GM23248 (cell line): ENCODE results near the gene MYH15. TPM values are rescaled to one million over a fixed set of nuclear protein-coding genes. Genes with fewer than 3 reads are reported as not detected.
A peak's percentile ranks its signal among the peaks of the same experiment; 100 is the strongest.

Experiments
- DNase-seq: peaks from one replicate; pipeline ENCODE4 v3.0.0-alpha.2; 2015
- H2AFZ ChIP-seq: fragments of 200-600 bp; sonication (generic); 2 replicates; pipeline ENCODE4 v1.6.1; 2016; ENCODE audit warnings: antibody characterized with exemption
- H3F3A ChIP-seq: fragments of 200-600 bp; sonication (generic); 2 replicates; pipeline ENCODE4 v1.6.1; 2016; ENCODE audit warnings: mild to moderate bottlenecking, antibody characterized with exemption, mixed run types; ENCODE audit not compliant: insufficient read depth
- H3K27ac ChIP-seq: fragments of 200-600 bp; sonication (generic); 2 replicates; pipeline ENCODE4 v1.5.1; 2016; ENCODE audit warnings: mild to moderate bottlenecking
- H3K27me3 ChIP-seq: fragments of 200-600 bp; sonication (generic); replicated peaks from 2 replicates; pipeline ENCODE4 v1.6.1; 2016; ENCODE audit warnings: mild to moderate bottlenecking; ENCODE audit not compliant: insufficient read depth
- H3K36me3 ChIP-seq: fragments of 200-600 bp; sonication (generic); 2 replicates; pipeline ENCODE4 v1.6.1; 2016; ENCODE audit warnings: low read depth, mild to moderate bottlenecking
- H3K4me1 ChIP-seq: fragments of 200-600 bp; sonication (generic); 2 replicates; pipeline ENCODE4 v1.6.1; 2016; ENCODE audit warnings: mild to moderate bottlenecking; ENCODE audit not compliant: insufficient read depth
- H3K4me2 ChIP-seq: fragments of 200-600 bp; sonication (generic); one replicate; pipeline ENCODE4 v1.6.1; 2016; ENCODE audit warnings: mild to moderate bottlenecking; ENCODE audit not compliant: unreplicated experiment
- H3K4me3 ChIP-seq: fragments of 200-600 bp; sonication (generic); 2 replicates; pipeline ENCODE4 v1.5.1; 2016; ENCODE audit warnings: mild to moderate bottlenecking
- H3K79me2 ChIP-seq: fragments of 200-600 bp; sonication (generic); 2 replicates; pipeline ENCODE4 v1.6.1; 2016; ENCODE audit warnings: mild to moderate bottlenecking; ENCODE audit not compliant: insufficient read depth
- H3K9ac ChIP-seq: fragments of 200-600 bp; sonication (generic); 2 replicates; pipeline ENCODE4 v1.6.1; 2016; ENCODE audit warnings: mild to moderate bottlenecking
- H3K9me2 ChIP-seq: fragments of 200-600 bp; sonication (generic); 2 replicates; pipeline ENCODE4 v1.6.1; 2016; ENCODE audit warnings: mixed run types, mild to moderate bottlenecking, moderate library complexity; ENCODE audit not compliant: insufficient read depth
- H3K9me3 ChIP-seq: fragments of 200-600 bp; sonication (generic); one replicate; pipeline ENCODE4 v1.6.1; 2017; ENCODE audit warnings: low read depth
- H4K20me1 ChIP-seq: fragments of 200-600 bp; sonication (generic); 2 replicates; pipeline ENCODE4 v1.6.0; 2016; ENCODE audit not compliant: insufficient read depth
- EZH2 ChIP-seq: fragments of 200-600 bp; sonication (generic); IDR thresholded peaks from 2 replicates; pipeline ENCODE4 v1.6.1; 2018; ENCODE audit warnings: antibody characterized with exemption, mild to moderate bottlenecking; ENCODE audit not compliant: insufficient read depth, poor library complexity, severe bottlenecking
- EZH2phosphoT487 ChIP-seq: fragments of 200-600 bp; sonication (generic); IDR thresholded peaks from 2 replicates; pipeline ENCODE4 v1.6.1; 2018; ENCODE audit warnings: antibody characterized with exemption, moderate library complexity, mild to moderate bottlenecking, low read depth; ENCODE audit not compliant: insufficient read depth
- WGBS, 2 experiments: methylation state at CpG; one replicate each; pipeline ENCODE4 v1.1.6; 2015 to 2017; ENCODE audit warnings: low lambda C conversion rate in 2 of 2, low coverage in 1 of 2; ENCODE audit errors: missing lambda C conversion rate in 2 of 2; 5-methylcytosine and 5-hydroxymethylcytosine counted together
- in situ Hi-C: fragments of 300-500 bp; cut with MboI; formaldehyde crosslinking; loops from 2 replicates; pipeline ENCODE4 v1.15.0; 2020
- polyA plus RNA-seq: library from polyadenylated mRNA; unstranded; fragments of >200 nt; fragmentation: Nextera tagmentation; extraction: Ambion mirVana; gene quantifications from 2 replicates; pipeline ENCODE4 v1.2.1, GENCODE V29; 2016
- total RNA-seq: library from RNA; depleted of rRNA; stranded (reverse); fragments of >200 nt; shearing (Covaris generic); gene quantifications from 2 replicates; pipeline ENCODE4 v1.2.3, GENCODE V29; 2014

The MYH15 gene
- total and polyA plus RNA-seq, 2 experiments from 2014 or later, result 0.08 to 0.11 TPM

GRCh38 chr3:108409800-108410178, 100.6 kb downstream of the MYH15 start:
- H3K36me3 ChIP-seq, result no peaks in the 10 kb centered on the region
- H3F3A ChIP-seq, result no peaks in the 10 kb centered on the region
- no peaks in the 10 kb centered on the region for H4K20me1 ChIP-seq
- no peaks in the 10 kb centered on the region for H3K79me2 ChIP-seq
- no peak overlapping the region for H3K4me2 ChIP-seq
- in situ Hi-C loops, result no loop called here
- H3K4me3 ChIP-seq, result no peak overlapping the region
- no peaks in the 10 kb centered on the region for H3K9me3 ChIP-seq
- WGBS, 2 experiments, result 97 to 98% methylated on average over 4 of the region's 4 CpGs
- H3K27me3 ChIP-seq, result no peaks in the 10 kb centered on the region
- no peak overlapping the region for H2AFZ ChIP-seq
- H3K4me1 ChIP-seq, result peaks cover 9% of the 10 kb centered on the region; the same call in 1 of the 2 replicates
- no peaks in the 10 kb centered on the region for H3K9me2 ChIP-seq
- TF ChIP-seq EZH2phosphoT487 (no peak), EZH2 (no peak)
- DNase-seq, result no peak
- H3K9ac ChIP-seq, result no peak overlapping the region
- no peak overlapping the region for H3K27ac ChIP-seq

DNA sequence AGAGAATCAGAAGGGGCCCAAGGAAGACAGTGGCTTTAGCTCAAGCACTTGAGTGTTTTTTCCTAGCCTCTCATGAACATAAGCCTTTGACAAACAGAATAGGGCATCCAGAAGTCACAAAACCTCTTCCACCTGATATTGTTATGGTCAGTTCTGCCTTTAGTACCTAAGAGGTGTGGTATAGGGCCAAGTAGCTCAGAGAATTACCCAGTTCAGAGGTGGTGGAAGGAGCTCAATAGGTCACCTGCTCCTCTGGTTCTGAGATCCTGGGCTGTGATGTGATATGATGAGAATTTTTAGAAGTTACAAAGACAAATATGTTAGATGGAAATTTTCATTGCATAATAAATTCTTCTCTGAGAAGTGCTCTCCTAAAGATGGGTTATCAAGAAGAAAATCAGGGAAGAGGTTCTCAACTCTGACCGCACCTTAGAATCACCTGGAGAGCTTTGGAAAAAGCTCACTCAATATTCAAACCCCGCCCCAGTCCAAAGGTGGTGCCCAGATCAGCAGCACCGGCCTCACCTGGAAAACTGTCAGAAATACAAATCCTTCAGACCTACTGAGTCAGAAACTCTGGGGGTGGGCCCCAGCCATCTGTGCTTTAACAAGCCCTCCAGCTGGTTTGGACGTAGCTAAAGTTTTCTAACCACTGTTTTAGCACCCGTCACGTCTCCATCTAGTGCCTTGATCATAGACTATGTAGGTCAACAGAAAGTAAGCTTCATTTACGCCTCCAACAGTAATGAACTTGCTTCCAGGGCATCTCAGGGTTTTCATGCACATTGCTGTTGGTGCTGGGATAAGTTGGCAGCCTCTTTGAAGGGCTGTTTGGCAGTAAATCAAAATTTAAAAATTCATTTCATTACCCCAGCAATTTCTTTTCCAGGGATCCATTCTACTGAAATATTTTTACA, 101.3 kb downstream of the MYH15 start:
- Histone ChIP-seq H3K27me3 (no peaks in the 10 kb centered on the region), H3K9me2 (no peaks in the 10 kb centered on the region), H3K27ac (no peak overlapping the region), H4K20me1 (no peaks in the 10 kb centered on the region), H3K36me3 (no peaks in the 10 kb centered on the region), H3K4me3 (no peak overlapping the region), H3K9me3 (no peaks in the 10 kb centered on the region), H3K79me2 (no peaks in the 10 kb centered on the region), H2AFZ (no peak overlapping the region), H3K4me2 (no peak overlapping the region), H3K4me1 (peaks cover 12% of the 10 kb centered on the region; the same call in 1 of the 2 replicates), H3F3A (no peaks in the 10 kb centered on the region), H3K9ac (no peak overlapping the region)
- TF ChIP-seq EZH2 (no peak), EZH2phosphoT487 (no peak)
- 92 to 93% methylated on average over 7 of the region's 7 CpGs for WGBS, 2 experiments
- in situ Hi-C loops, result no loop called here
- DNase-seq, result no peak

DNA sequence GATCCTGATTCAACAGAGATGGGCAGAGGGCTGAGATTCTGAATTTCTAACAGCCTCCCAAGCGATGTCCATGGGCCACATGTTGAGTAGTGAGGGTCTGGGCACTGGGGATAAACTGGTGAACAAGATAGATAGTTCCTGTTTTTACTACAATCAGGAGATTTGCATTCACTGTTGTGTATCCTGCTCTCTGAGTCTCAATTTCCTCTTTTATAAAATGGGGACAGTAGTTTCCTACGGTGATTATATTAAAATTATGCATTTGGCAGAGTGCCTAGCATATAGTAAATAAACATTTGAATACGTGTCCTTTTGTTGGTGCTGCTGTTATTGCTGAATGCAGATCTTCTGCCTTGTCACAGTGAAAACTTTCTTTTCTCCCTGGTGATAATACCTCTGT, 102.5 kb downstream of the MYH15 start:
- Histone ChIP-seq H3K4me3 (no peak overlapping the region), H2AFZ (no peak overlapping the region), H4K20me1 (no peaks in the 10 kb centered on the region), H3F3A (no peaks in the 10 kb centered on the region), H3K9ac (no peak overlapping the region), H3K9me3 (no peaks in the 10 kb centered on the region), H3K27ac (no peak overlapping the region), H3K79me2 (no peaks in the 10 kb centered on the region), H3K36me3 (no peaks in the 10 kb centered on the region), H3K9me2 (no peaks in the 10 kb centered on the region), H3K4me2 (no peak overlapping the region), H3K27me3 (no peaks in the 10 kb centered on the region), H3K4me1 (peaks cover 12% of the 10 kb centered on the region; the same call in 1 of the 2 replicates)
- TF ChIP-seq EZH2, result no peak
- TF ChIP-seq EZH2phosphoT487, result no peak
- in situ Hi-C loops, result no loop called here
- no peak for DNase-seq
- WGBS, 2 experiments, result 65 to 78% methylated on average over 3 of the region's 3 CpGs

GRCh38 chr3:108406661-108407206, 103.7 kb downstream of the MYH15 start:
- Histone ChIP-seq H3K4me2 (no peak overlapping the region), H3K9me2 (no peaks in the 10 kb centered on the region), H4K20me1 (no peaks in the 10 kb centered on the region), H3K9ac (no peak overlapping the region), H3K9me3 (no peaks in the 10 kb centered on the region), H3K36me3 (no peaks in the 10 kb centered on the region), H3F3A (no peaks in the 10 kb centered on the region), H3K79me2 (no peaks in the 10 kb centered on the region), H3K4me3 (no peak overlapping the region), H3K27ac (no peak overlapping the region), H3K4me1 (peaks cover 12% of the 10 kb centered on the region; the same call in 1 of the 2 replicates), H3K27me3 (no peaks in the 10 kb centered on the region), H2AFZ (no peak overlapping the region)
- DNase-seq, result peak; percentile 68
- TF ChIP-seq EZH2phosphoT487 (no peak), EZH2 (no peak)
- in situ Hi-C loops, result no loop called here
- 47 to 55% methylated on average over 7 of the region's 7 CpGs for WGBS, 2 experiments
